Type B pancreatic cell (in vitro differentiated cells): Measurements from ENCODE around the gene ZNF500. TPM values are rescaled to one million over a fixed set of nuclear protein-coding genes. Genes with fewer than 3 reads are reported as not detected.

Experiments
- DNase-seq: peaks from one replicate; pipeline ENCODE4 v3.0.0; 2021; ENCODE audit warnings: mixed read lengths; ENCODE audit not compliant: unreplicated experiment; ENCODE audit errors: extremely low spot score
- H3K27ac Mint-ChIP-seq: 2 replicates; pipeline ENCODE4 v1.8.0; 2021; ENCODE audit warnings: mild to moderate bottlenecking, mixed read lengths
- H3K27me3 Mint-ChIP-seq: 2 replicates; pipeline ENCODE4 v1.8.0; 2021; ENCODE audit warnings: mixed read lengths
- H3K36me3 Mint-ChIP-seq: 2 replicates; pipeline ENCODE4 v1.8.0; 2021; ENCODE audit warnings: mixed read lengths
- H3K4me1 Mint-ChIP-seq: one replicate; pipeline ENCODE4 v1.8.0; 2021; ENCODE audit warnings: mixed read lengths; ENCODE audit not compliant: unreplicated experiment
- H3K4me3 Mint-ChIP-seq: 2 replicates; pipeline ENCODE4 v1.8.0; 2021; ENCODE audit warnings: mild to moderate bottlenecking, mixed read lengths
- H3K9me3 Mint-ChIP-seq: 2 replicates; pipeline ENCODE4 v1.8.0; 2021; ENCODE audit warnings: mixed read lengths
- CTCF ChIP-seq: fragments of 200-600 bp; sonication (generic); conservative IDR thresholded peaks from 2 replicates; pipeline ENCODE4 v1.5.0; 2021; ENCODE audit warnings: antibody characterized with exemption, mild to moderate bottlenecking
- total RNA-seq: library from RNA; stranded (reverse); gene quantifications from 2 replicates; pipeline ENCODE4 v1.2.1, GENCODE V29; 2021; ENCODE audit warnings: low replicate concordance

ZNF500 gene
- total RNA-seq, 1 donor from 2014 or later, result 21.0 TPM

- Mint-ChIP-seq H3K27ac (no peak overlapping the region), H3K4me3 (no peak overlapping the region), H3K36me3 (no peaks in the 10 kb centered on the region), H3K9me3 (no peaks in the 10 kb centered on the region), H3K27me3 (no peaks in the 10 kb centered on the region), H3K4me1 (peaks cover 18% of the 10 kb centered on the region)
- no peak for DNase-seq
- TF ChIP-seq CTCF, result no peak
Measured at GRCh38 chr16:4799171-4799855, 32.4 kb upstream of the ZNF500 start.

- Mint-ChIP-seq H3K27me3 (no peaks in the 10 kb centered on the region), H3K27ac (no peak overlapping the region), H3K4me3 (no peak overlapping the region), H3K36me3 (no peaks in the 10 kb centered on the region), H3K4me1 (peaks cover 11% of the 10 kb centered on the region), H3K9me3 (no peaks in the 10 kb centered on the region)
- DNase-seq, result no peak
- TF ChIP-seq CTCF, result no peak
Measured at GRCh38 chr16:4798456-4798855, 31.5 kb upstream of the ZNF500 start.

- H3K27me3 Mint-ChIP-seq, result no peaks in the 10 kb centered on the region
- no peak for TF ChIP-seq CTCF
- no peaks in the 10 kb centered on the region for H3K9me3 Mint-ChIP-seq
- no peak overlapping the region for H3K27ac Mint-ChIP-seq
- DNase-seq, result no peak
- no peak overlapping the region for H3K4me3 Mint-ChIP-seq
- H3K36me3 Mint-ChIP-seq, result no peaks in the 10 kb centered on the region
- peaks cover 6% of the 10 kb centered on the region for H3K4me1 Mint-ChIP-seq
Measured at GRCh38 chr16:4797805-4798252, 30.9 kb upstream of the ZNF500 start.

GRCh38 chr16:4796982-4797804 is 30.2 kb upstream of the ZNF500 start:
- no peaks in the 10 kb centered on the region for H3K27me3 Mint-ChIP-seq
- no peaks in the 10 kb centered on the region for H3K9me3 Mint-ChIP-seq
- H3K27ac Mint-ChIP-seq, result no peak overlapping the region
- DNase-seq, result no peak
- no peak overlapping the region for H3K4me3 Mint-ChIP-seq
- no peak for TF ChIP-seq CTCF
- H3K4me1 Mint-ChIP-seq, result peaks cover 6% of the 10 kb centered on the region
- H3K36me3 Mint-ChIP-seq, result no peaks in the 10 kb centered on the region

GRCh38 chr16:4795828-4796572 is 29.0 kb upstream of the ZNF500 start:
- no peak for TF ChIP-seq CTCF
- DNase-seq, result no peak
- no peak overlapping the region for H3K4me3 Mint-ChIP-seq
- peaks cover 6% of the 10 kb centered on the region for H3K4me1 Mint-ChIP-seq
- H3K36me3 Mint-ChIP-seq, result no peaks in the 10 kb centered on the region
- no peaks in the 10 kb centered on the region for H3K9me3 Mint-ChIP-seq
- H3K27ac Mint-ChIP-seq, result no peak overlapping the region
- H3K27me3 Mint-ChIP-seq, result no peaks in the 10 kb centered on the region
